ENCODE measurements around the gene BRD3.

Gene BRD3

DNA sequence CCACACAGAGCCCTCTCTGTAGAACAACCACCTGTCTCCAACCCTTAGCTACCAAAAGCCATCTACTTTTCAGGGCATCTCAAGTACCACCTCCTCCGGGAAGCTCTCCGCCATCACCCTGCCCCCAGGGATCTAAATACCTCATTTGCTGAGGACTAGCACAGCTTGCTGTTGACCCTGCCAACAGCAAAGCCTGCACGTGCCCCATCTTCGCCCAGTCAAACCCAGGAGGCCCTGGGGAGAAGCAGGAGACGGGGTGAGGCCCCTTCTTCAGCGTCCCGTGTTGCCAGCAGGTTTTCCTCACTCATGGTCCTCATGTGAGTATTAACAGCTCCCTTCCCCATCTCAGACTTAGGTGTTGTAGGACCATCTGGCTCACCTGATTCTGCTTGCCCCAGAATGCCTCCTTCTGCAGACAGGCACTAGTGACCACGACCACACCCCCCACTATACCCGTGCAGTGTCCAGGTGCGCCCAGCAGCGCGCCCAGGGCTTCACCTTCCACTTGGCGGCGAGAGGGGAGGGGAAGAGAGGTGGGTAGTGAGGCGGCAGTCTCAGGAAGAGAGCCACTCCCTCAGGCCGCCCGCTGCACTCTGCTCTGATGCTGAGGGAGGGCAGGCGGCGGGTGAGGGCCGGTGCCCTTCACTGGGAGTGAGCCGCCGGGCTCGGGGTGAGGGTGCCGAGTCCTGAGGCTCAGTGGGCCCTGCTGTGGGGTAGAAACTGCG is 86.8 kb downstream of the BRD3 start:
- no peak for DNase-seq (ENCODE audit: low read depth)

More for the DNA sequence above, 86.8 kb downstream of the BRD3 start:
- no peak overlapping the region for H3K4me3 ChIP-seq (ENCODE audit: low read depth, low read length)
- TF ChIP-seq CTCF (IDR thresholded peaks at IDR 0.05; ENCODE audit: control insufficient read depth, extremely low read depth, insufficient read depth): no peak
